Measurements from ENCODE around the gene DHX8. TPM values are rescaled to one million over a fixed set of nuclear protein-coding genes. Genes with fewer than 3 reads are reported as not detected.
A peak's percentile ranks its signal among the peaks of the same experiment; 100 is the strongest.

DHX8 gene
- total RNA-seq (10 to 100 TPM; 19.2 to 19.6 TPM), polyA plus RNA-seq (10 to 100 TPM; 10.9 to 21.3 TPM)

DNA sequence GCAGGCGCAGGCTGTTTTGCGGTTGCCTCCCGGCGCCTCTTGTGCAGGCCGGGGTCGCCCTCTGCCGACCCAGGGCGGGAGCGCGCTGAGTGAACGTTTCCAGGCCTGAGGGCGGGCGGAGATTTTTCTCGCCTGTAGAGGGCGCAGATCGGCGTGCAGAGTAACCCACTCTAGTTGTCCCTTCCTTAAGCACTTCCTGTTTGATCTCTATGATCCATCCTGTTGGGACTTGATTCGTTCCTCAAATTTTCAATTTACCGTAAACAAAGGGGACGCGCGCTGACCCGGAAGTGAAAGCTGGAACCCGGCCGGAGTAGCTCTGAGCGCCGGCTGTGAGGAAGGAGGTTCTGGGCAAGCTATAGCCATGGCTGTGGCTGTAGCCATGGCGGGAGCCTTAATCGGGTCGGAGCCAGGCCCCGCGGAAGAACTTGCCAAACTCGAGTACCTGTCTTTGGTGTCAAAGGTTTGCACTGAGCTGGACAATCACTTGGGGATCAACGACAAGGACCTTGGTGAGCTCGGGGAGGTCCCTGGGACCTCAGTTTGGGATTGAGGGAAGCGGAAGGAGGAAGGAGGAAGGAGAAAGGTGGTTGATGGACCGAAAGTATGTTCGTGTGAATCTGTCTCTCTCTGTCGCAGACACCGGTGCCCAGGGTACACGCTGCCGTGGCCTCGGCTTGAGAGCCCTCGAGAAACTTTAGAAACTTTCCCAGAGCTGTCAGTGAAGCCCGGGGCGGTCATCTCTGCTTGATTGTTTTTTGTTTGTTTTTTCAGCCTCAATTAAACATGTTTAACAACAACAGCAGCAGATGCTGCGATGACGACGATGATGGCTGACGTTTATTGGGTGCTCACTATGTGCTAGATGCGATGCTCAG is at the start of gene DHX8:
Gene DHX8 (plus strand): TSS at position 302 of the 878 bp plus-strand sequence. CDS start 63 bp downstream, at position 365.
- Histone ChIP-seq H3K4me1 (ENCODE audit: control insufficient read depth in 4 of 4, insufficient read depth in 4 of 4, low read length in 3 of 4) (peaks cover 10 to 43% (median 37%) of the 10 kb centered on the region in 4 donors), H3K27ac (ENCODE audit: low read depth in 1 of 2, low read length in 2 of 2) (peak within 1 kb of the TSS; percentile 70 to 79), H3K9me3 (ENCODE audit: control insufficient read depth in 4 of 4, low read length in 3 of 4) (no peaks in the 10 kb centered on the region), H3K27me3 (ENCODE audit: control insufficient read depth in 4 of 4, insufficient read depth in 4 of 4, low read length in 3 of 4) (no peaks in the 10 kb centered on the region), H3K36me3 (ENCODE audit: control insufficient read depth in 4 of 4, insufficient read depth in 3 of 4, low read depth in 1 of 4, low read length in 3 of 4) (no peaks in the 10 kb centered on the region), H3K4me3 (ENCODE audit: low read depth in 1 of 3, low read length in 3 of 3) (peak within 1 kb of the TSS; percentile 66 to 98 (median 90)), H3K9ac (ENCODE audit: low read depth in 1 of 2, low read length in 2 of 2) (peak within 1 kb of the TSS; percentile 78 to 90)
- peak; percentile 99 for DNase-seq (ENCODE audit: low spot score)
- TF ChIP-seq EGR1 (IDR thresholded peaks at IDR 0.05; ENCODE audit: low read depth in 2 of 2) (peak; percentile 71 to 81), HNF4G (IDR thresholded peaks at IDR 0.05) (no peak), HNF4A (conservative IDR thresholded peaks at IDR 0.05) (peak; percentile 45 to 53), FOXA2 (IDR thresholded peaks at IDR 0.05) (peak; percentile 75), GABPA (IDR thresholded peaks at IDR 0.05 in 1 of 2, conservative IDR thresholded peaks at IDR 0.05 in 1 of 2) (peak; percentile 97 to 99), FOXA1 (IDR thresholded peaks at IDR 0.05) (peak; percentile 53), NR2F2 (IDR thresholded peaks at IDR 0.05) (peak; percentile 87), RXRA (IDR thresholded peaks at IDR 0.05) (peak; percentile 60 to 81), TAF1 (conservative IDR thresholded peaks at IDR 0.05) (peak; percentile 75), RAD21 (IDR thresholded peaks at IDR 0.05) (peak; percentile 100), SP1 (IDR thresholded peaks at IDR 0.05) (peak; percentile 91), YY1 (IDR thresholded peaks at IDR 0.05) (peak; percentile 92), JUND (IDR thresholded peaks at IDR 0.05) (peak; percentile 25 to 50)
- TF ChIP-seq, protein P1, sequence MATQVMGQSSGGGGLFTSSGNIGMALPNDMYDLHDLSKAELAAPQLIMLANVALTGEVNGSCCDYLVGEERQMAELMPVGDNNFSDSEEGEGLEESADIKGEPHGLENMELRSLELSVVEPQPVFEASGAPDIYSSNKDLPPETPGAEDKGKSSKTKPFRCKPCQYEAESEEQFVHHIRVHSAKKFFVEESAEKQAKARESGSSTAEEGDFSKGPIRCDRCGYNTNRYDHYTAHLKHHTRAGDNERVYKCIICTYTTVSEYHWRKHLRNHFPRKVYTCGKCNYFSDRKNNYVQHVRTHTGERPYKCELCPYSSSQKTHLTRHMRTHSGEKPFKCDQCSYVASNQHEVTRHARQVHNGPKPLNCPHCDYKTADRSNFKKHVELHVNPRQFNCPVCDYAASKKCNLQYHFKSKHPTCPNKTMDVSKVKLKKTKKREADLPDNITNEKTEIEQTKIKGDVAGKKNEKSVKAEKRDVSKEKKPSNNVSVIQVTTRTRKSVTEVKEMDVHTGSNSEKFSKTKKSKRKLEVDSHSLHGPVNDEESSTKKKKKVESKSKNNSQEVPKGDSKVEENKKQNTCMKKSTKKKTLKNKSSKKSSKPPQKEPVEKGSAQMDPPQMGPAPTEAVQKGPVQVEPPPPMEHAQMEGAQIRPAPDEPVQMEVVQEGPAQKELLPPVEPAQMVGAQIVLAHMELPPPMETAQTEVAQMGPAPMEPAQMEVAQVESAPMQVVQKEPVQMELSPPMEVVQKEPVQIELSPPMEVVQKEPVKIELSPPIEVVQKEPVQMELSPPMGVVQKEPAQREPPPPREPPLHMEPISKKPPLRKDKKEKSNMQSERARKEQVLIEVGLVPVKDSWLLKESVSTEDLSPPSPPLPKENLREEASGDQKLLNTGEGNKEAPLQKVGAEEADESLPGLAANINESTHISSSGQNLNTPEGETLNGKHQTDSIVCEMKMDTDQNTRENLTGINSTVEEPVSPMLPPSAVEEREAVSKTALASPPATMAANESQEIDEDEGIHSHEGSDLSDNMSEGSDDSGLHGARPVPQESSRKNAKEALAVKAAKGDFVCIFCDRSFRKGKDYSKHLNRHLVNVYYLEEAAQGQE (IDR thresholded peaks at IDR 0.05), result peak; percentile 42
- TF ChIP-seq, protein P2, sequence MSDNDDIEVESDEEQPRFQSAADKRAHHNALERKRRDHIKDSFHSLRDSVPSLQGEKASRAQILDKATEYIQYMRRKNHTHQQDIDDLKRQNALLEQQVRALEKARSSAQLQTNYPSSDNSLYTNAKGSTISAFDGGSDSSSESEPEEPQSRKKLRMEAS (IDR thresholded peaks at IDR 0.05), result peak; percentile 89
- TF ChIP-seq, protein P3, sequence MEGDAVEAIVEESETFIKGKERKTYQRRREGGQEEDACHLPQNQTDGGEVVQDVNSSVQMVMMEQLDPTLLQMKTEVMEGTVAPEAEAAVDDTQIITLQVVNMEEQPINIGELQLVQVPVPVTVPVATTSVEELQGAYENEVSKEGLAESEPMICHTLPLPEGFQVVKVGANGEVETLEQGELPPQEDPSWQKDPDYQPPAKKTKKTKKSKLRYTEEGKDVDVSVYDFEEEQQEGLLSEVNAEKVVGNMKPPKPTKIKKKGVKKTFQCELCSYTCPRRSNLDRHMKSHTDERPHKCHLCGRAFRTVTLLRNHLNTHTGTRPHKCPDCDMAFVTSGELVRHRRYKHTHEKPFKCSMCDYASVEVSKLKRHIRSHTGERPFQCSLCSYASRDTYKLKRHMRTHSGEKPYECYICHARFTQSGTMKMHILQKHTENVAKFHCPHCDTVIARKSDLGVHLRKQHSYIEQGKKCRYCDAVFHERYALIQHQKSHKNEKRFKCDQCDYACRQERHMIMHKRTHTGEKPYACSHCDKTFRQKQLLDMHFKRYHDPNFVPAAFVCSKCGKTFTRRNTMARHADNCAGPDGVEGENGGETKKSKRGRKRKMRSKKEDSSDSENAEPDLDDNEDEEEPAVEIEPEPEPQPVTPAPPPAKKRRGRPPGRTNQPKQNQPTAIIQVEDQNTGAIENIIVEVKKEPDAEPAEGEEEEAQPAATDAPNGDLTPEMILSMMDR (IDR thresholded peaks at IDR 0.05; ENCODE audit: low read depth, low read length, missing input control), result peak; percentile 100
- TF ChIP-seq, protein P4, sequence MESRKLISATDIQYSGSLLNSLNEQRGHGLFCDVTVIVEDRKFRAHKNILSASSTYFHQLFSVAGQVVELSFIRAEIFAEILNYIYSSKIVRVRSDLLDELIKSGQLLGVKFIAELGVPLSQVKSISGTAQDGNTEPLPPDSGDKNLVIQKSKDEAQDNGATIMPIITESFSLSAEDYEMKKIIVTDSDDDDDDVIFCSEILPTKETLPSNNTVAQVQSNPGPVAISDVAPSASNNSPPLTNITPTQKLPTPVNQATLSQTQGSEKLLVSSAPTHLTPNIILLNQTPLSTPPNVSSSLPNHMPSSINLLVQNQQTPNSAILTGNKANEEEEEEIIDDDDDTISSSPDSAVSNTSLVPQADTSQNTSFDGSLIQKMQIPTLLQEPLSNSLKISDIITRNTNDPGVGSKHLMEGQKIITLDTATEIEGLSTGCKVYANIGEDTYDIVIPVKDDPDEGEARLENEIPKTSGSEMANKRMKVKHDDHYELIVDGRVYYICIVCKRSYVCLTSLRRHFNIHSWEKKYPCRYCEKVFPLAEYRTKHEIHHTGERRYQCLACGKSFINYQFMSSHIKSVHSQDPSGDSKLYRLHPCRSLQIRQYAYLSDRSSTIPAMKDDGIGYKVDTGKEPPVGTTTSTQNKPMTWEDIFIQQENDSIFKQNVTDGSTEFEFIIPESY (IDR thresholded peaks at IDR 0.05), result peak; percentile 77
- TF ChIP-seq, protein P5, sequence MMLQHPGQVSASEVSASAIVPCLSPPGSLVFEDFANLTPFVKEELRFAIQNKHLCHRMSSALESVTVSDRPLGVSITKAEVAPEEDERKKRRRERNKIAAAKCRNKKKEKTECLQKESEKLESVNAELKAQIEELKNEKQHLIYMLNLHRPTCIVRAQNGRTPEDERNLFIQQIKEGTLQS (IDR thresholded peaks at IDR 0.05), result peak; percentile 79
- under 1% methylated on average over 51 of the region's 51 CpGs for WGBS
